Head of caudate nucleus (tissue), 42 donors: ENCODE data around the gene IRX1.

Experiments used
- DNase-seq, 42 donors: peaks; one replicate each; pipeline versions ENCODE4 v3.0.0 to v3.0.0-alpha.2; 2020 to 2021; ENCODE audit warnings: mixed read lengths in 7 of 42
- intact Hi-C: fragments of 100-400 bp; cut with DNase I; formaldehyde crosslinking; loops from one replicate; pipeline ENCODE4 v1.15.0; 2022

The IRX1 gene

GRCh38 chr5:3595006-3595961 is at the start of gene IRX1:
TSS of gene IRX1 (plus strand) at chr5:3595832. CDS start at chr5:3596106, 274 bp downstream.
- intact Hi-C loops, result no loop called here
- DNase-seq, result peak in 4 of 42 donors; percentile 5 to 60 (median 31)

DNA sequence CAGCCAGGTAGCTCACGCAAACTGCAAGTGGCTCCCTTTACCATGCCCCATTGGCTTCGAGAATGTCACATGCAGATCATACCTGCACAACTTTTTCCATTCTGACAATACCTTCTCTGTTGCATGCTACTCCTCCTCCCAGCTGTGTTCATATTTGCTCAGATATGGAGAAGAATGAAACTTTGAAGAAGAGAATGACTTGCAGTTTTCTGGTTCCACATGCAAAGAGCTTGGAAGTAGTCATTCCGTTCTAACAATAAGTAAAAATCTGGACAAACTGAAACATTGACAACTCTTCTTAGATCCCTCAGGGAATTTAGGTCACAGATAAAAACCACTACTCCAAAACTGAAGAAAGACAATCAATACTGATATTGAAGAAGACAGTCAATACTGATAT is 49.6 kb upstream of the IRX1 start:
- intact Hi-C loops, result no loop called here
- DNase-seq, result no peak

GRCh38 chr5:3564116-3564515 is 31.5 kb upstream of the IRX1 start:
- no peak for DNase-seq
- intact Hi-C loops, result no loop called here

- no peak for DNase-seq
- intact Hi-C loops, result no loop called here
These were observed 30.7 kb upstream of the IRX1 start for GRCh38 chr5:3564827-3565518.

DNA sequence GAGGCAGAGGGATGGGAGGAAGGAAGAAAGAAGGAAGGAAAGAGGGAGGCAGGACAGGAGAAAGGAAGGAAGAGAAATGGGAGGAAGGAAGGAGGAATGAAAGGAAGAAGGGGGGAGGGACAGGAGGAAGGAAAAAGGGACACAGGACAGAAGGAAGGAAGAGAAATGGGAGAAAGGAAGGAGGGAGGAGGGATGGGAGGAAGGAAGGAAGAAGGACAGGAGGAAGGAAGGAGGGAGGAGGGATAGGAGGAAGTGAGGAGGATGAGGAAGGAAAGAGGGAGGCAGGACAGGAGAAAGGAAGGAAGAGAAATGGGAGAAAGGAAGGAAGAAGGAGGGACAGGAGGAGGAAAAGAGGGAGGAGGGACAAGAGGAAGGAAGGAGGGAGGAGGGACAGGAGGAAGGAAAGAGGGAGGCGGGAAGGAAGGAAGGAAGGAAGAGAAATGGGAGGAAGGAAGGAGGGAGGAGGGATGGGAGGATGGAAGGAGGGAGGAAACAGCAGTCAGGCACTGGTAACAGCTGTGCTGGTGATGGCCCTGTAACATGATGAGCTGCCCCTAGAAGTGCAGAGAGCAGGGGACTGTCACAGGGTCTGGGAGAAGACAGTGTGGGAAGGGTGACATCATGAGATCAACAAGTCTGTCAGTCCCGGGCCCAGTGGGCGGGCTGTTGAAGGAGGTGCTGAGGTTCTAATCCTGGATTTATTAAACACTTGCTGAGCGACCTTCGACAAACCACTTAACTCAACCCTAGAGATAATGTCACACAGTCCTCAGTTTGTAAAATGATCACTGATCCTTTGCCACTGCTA is 10.7 kb upstream of the IRX1 start:
- intact Hi-C loops, result no loop called here
- no peak for DNase-seq

- intact Hi-C loops, result no loop called here
- no peak for DNase-seq
These were observed 5.3 kb upstream of the IRX1 start for GRCh38 chr5:3590161-3590966.

DNA sequence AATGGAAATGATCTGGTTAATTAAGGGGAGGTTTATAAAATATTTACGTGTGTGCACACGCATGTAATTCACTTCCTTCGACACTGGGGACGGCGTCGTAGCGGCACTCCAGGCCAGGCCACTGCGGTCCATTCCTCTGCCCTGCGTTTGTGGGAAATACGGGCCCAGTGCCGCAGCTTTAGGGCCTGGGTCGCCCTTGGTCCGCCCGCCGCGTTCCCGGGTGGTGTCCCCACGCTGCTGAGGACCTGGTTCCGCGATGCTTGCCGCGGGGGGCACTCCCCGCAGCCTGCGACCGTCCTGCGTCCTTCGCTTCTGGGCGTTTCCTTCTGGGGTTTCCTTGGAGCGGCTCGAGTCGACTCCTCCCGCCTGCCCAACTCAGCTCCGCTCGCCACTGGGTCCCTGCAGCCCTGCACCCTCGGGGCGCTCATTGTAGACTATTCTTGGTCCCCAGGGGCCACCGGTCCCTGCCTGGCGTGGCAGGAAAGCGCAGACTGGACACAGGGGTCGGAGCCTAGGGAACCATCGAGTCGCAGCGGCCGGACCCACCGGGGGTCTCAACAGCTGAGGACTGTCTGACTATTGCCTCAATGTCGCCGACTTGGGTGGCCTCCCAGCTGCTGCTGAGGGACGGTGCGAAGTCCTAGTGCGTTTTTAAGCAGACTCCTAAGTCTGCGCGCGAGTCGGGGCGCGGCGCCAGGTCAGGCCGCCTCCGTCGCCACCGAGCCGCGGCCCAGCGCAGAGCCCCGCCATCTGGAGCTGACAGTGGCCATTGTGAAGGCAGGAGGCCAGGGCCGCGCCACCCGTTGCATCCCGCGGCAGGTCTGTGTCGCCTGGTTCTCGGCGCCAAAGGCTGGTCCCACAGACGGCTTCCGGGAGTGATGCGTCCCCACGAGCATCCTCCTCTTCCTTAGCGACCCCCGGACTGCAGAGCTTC is 4.4 kb upstream of the IRX1 start:
- no peak for DNase-seq
- intact Hi-C loops, result no loop called here

GRCh38 chr5:3592298-3592697 is 3.3 kb upstream of the IRX1 start:
- intact Hi-C loops, result no loop called here
- DNase-seq, result no peak

DNA sequence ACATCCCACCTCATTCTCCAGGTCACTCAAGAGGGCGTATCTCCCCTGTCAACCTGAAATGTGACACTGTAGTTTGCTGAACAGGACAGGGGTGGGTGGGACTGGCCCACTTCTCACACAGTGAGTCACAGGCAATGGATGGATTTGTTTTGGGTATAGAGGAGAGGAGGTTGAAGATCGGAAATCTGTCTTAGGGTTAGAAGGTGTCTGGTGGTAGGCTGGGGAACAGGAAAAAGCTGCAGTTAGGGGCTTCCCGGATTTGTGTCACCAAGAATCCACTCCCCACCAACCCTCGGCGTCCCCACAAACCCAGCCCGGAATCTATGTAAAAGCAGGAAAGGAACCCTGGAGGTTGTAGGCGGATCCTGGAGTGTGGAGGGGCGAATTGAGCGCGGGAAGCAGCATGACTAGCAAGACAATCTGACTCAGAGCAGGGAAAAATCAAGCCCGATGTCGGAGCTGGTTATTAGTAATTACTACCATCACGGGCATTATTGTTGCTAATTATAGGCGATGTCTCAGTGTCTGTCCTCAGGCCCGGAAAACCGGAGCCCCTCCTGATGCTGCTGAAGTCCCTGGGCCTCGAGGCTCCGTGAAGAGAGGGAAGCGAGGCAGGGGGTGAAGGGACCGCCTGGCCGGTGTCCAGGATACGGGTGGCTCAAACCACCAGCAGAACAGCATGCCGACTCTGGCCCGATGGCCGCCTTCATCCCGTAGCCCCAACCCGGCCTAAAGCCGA is 1.7 kb upstream of the IRX1 start:
- DNase-seq, result no peak
- intact Hi-C loops, result no loop called here

- intact Hi-C loops, result no loop called here
- DNase-seq, result peak in 3 of 42 donors; percentile 6 to 26 (median 14)
These were observed 1.1 kb upstream of the IRX1 start for GRCh38 chr5:3594510-3595005.

GRCh38 chr5:3596261-3596825 is 711 bp downstream of the IRX1 start:
- intact Hi-C loops, result no loop called here
- DNase-seq, result peak in 1 of 42 donors; percentile 6

DNA sequence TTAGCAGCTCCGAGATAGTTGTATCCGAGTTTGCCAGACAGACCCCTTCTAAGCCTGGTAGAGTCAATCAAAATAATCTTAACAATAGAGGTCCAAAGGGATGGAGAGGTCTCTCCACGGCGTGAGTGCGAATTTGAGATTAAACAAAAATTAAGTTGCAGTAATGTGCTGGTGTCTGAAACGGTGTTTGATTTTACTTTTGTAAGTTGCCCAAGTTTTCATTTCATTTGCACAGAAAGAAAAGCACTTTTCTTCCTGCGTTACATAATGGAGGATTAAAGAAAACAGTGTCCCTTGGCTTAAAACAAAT is 1.2 kb downstream of the IRX1 start:
- no peak for DNase-seq
- intact Hi-C loops, result no loop called here

- intact Hi-C loops, result no loop called here
These were observed 1.8 kb downstream of the IRX1 start for GRCh38 chr5:3597167-3598007.

DNA sequence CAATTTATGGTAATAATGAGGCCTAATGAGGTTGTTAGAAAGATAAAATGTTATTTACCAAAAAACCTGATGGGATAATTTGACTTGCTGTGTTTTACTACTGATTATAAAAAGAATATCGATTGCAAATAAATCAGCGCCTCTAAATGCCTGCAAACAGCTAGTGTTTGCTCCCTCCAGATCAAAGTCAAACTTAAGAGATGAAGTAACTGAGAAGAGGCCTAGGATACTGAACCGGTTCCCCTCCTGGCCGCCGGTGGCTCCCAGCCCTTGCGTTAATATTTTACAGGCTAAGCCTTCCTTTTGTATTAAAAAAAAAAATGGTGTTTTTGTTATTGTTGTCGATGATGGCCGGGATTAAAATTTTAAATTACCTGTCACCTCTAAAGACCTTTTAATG is 2.6 kb downstream of the IRX1 start:
- DNase-seq, result no peak
- intact Hi-C loops, result no loop called here

More at GRCh38 chr5:3597167-3598007, 1.8 kb downstream of the IRX1 start:
- DNase-seq, result peak in 1 of 42 donors; percentile 2

DNA sequence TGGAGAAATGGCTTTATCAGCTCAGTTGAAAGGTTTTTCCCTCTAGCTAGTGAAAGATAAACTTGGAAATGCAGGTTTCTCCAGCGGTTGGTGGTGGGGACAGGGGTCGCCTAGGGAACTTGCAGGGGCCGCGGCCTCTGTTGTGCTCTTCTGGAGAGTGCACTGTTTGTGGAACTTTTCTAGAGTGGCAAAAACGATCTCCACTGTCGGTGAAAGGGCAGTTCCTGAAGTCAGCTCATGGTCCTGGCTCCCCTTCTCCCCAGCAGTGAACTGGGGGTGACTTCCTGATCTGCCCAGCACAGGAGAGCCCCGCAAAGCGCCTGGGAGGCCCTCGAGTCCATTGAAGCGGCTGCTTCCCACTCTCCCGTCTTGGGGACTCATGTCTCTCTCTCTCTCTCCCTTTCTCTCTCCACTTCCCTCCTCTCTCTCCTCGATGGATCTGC is 3.2 kb downstream of the IRX1 start:
- no peak for DNase-seq
- intact Hi-C loops, result no loop called here
